Epidermal melanocyte (primary cell): ENCODE results near the gene CCDC7.
"Not testable (repeated sequence)": the region's sequence is repeated elsewhere in the genome, so short reads cannot be mapped to it uniquely, and the experiment has no call there.

Experiments used
- DNase-seq: peaks from one replicate; pipeline ENCODE4 v3.0.0; 2011; ENCODE audit warnings: low spot score; ENCODE audit not compliant: insufficient read length

CCDC7 gene

DNA sequence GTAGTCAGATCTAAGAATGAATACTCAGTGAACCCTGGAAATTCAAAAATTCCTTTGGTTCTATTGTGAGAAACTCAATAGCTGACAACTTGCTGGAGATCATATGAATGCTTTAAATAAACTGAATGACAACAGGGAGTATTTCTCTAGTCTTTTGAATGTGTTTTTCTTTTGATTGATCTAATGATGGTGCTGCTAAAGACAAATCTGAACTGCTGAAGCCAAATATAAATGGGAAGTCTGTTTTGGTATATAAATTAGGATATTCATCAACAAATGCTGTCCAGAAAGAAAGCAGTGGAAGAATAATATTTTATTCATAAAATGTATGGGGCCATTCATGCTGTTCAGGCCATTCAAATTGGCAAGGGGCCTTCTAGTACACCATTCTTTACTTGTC lies 432.7 kb downstream of the CCDC7 start:
- no peak for DNase-seq

DNA sequence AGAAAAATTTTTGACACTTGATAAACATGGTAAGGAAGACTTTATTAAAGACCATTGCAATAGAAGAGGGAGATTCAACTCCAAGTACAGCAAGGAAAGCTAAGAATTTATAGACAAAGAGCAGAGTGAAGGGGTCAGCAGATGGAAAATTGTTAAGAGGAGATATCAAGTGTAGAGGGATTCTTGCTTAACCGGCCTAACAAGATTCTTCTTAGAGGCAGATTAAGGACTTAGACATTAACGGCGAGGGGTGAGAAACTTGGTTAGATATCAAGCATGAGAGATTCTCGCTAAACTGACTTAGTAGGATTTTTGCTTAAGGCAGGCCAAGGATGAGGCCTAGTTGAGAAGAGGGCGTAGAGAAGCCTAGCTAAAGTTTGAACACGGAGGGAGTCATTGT lies 436.1 kb downstream of the CCDC7 start:
- DNase-seq, result no peak

GRCh38 chr10:32887481-32887880 lies 441.5 kb downstream of the CCDC7 start:
- no peak for DNase-seq

DNA sequence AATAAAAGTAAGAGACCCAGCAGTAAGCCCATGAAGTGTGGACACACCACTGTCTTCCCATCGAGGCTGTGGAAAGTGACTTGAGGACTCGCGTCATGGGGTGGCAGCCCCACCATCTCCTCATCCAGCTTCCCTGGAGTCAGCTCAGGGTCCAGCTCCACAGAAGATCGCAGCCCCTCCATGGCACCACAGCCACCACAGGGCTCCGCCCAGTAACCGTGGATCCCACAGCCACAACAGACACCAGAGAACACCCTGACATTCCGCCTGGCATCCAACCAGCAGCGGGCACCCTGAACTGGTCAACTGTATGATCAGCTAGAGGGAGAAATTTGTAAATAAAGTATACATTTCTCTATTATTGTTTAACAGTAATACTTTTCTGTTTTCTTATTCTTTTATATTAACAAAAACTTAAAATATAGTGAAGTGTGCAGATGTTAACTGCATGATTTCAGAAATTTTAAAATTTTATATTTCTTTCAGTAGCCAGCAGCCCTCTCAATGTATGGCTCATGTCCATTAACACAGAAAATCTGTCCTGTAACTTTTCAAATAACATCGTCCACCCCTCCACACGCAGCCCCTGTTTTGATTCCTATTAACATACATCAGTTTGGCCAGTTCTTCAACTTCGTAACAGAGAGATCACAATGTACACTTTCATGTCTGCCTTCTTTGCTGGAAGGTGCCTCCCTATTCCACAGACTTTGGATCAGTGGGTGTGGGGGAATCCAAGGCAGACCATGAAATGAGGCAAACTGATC lies 442.4 kb downstream of the CCDC7 start:
- DNase-seq, result no peak

- no peak for DNase-seq
Measured at GRCh38 chr10:32889631-32890212, 443.8 kb downstream of the CCDC7 start.

DNA sequence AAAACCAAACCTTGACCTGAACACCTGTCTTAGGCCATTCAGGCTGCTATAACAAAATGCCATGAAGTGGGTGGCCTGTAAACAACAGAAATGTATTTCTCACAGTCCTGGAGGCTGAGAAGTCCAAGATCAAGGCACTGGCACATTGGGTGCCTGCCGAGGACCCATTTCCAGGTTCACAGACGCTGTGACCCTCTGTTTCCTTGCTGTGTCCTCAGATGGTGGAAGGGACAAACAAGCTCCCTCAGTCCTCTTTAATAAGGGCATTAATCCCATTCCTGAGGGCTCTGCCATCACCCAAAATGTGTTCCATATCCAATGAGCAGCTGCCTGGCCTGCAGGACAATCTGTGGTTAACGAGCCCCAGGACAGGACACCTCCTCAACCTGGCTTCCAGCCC lies 444.5 kb downstream of the CCDC7 start:
- DNase-seq, result no peak

DNA sequence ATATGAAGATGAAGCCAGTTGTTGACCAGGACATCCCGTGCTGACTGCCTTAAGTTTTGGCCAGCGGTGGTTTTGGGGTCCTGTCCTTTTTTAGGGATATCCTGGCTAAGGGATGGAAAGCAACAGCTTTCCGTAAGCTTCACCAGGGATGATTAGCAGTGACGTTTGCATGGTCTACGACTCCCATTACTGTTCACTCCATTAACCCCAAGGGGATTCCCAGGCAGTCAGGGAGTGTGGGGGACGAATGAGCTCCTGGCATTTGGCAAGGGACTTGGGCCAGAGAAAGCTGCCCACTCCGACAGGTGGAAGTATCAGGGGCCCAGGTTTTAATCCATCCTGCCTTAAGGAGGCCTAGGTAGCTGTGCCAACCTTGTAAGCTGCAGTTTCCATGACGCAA lies 445.3 kb downstream of the CCDC7 start:
- no peak for DNase-seq

DNA sequence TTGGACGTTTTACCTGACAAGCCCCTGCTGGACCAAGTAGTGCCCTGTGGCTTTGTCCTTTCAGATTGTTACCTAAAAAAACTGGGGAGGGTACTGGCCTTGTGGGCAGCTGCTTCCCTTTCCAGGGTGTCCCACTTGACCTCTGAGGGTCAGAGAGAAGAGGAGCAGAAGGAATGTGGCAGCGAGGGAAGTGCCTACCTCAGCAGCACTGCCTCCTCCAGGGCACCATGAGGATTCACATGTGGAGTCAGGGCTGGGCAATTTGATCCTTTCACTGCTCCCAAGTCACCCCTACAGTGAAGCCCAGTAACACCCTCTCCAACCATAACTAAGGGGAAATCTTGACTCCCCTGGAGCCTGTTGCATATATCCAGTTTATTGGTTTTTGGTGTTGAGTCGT lies 447.5 kb downstream of the CCDC7 start:
- DNase-seq, result no peak

GRCh38 chr10:32893916-32894664 lies 448.1 kb downstream of the CCDC7 start:
- no peak for DNase-seq

DNA sequence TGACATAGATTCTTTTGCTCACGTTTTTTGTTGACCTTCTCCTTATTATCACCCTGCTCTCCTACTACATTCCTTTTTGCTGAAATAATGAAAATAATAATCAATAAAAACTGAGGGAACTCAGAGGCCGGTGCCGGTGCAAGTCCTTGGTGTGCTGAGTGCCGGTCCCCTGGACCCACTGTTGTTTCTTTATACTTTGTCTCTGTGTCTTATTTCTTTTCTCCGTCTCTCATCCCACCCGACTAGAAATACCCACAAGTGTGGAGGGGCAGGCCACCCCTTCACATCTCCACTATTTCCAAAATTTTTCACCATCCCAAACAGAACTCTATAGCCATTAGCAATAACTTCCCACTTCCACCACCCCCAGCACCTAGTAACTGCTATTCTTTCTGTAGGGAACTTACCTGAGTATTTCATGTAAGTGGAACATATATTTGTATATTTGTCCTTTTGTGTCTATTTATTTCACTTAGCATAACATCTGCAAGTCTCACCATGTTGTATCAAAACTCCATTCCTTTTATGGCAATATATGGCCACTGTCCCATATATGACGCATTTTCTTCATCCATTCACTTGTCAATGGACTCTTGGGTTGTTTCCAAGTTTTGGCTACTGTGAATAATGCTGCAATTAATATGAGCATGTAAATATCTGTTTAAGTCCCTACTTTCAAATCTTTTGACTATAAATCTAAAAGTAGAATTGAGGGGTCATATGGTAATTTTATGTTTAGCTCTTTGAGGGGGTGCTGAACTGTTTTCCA lies 449.4 kb downstream of the CCDC7 start:
- DNase-seq, result not testable (repeated sequence)

DNA sequence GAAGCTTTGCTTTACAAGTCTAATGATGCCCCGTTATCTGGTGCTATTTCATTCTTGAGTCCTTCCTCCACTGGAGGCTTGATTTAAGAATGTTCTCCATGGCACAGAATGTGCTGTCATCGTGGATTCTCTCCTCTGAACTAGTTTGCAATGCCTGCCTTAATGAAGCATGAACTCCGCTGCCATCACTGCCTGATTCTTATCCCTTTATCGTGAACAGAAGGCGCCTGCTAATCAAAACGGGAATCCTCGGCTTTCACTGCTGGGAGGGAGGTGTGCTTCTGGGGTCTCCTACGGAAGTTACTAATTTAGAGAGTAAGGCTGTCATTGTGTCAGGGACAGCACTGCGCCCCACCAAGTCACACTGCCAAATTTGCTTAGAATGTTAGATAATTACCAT lies 455.9 kb downstream of the CCDC7 start:
- DNase-seq, result no peak

- no peak for DNase-seq
Measured at GRCh38 chr10:32905466-32905865, 459.5 kb downstream of the CCDC7 start.

DNA sequence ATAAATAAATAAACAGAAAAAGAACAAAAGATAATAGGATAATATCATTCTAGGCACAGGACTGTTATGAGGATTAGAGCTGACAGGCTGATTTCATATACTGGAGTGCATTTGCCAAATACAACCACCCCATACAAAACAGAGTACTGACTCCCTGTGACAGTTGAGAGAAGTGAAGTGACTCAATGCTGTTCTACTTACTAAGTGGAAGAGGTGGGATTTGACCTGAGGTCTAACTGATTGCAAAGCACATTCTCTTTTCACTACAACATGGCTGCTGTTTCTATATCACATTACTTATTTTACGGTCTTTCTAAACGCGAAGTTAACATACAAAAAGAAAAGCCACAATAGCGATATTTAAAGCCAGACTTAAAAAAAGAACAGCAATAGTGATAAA lies 460.7 kb downstream of the CCDC7 start:
- DNase-seq, result no peak

DNA sequence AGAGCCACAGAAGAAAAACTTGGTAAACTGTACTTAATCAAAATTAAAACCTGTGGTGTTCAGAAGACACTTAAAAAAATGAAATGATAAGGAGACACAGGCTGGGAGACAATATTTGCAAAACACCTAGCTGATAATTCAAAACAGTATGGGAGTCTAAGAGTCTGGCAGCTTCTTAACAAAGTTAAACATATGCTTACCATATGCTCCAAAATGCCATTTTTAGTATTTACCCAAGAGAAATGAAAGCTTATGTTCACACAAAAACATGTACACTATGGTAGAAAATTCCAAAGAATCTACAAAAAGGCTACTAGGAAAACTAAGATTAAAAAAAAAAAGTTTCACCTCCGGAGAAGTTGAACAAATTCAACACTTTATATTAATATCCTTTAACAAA lies 463.5 kb downstream of the CCDC7 start:
- DNase-seq, result no peak

- DNase-seq, result not testable (repeated sequence)
Measured at GRCh38 chr10:32909970-32910369, 464.0 kb downstream of the CCDC7 start.

- no peak for DNase-seq
Measured at GRCh38 chr10:32911285-32912016, 465.5 kb downstream of the CCDC7 start.

- not testable (repeated sequence) for DNase-seq
Measured at GRCh38 chr10:32917817-32918216, 471.9 kb downstream of the CCDC7 start.

DNA sequence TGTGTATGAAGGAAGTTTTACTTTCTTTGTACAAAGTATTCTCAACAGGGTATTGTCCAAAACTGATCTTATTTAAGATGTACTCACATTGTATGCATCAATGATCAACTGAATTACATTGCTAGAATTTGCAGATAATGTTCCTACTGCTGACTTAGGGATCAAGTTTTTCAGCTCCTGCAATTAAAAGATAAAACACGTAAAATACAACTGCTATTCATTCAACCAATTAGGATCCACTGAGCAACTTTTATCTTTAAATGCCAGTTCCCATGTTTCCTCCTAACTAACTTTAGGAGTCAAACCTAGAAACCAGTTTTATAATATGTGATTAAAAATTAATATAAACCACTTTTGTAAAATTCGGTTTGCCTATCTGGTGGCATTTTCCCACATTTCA lies 476.2 kb downstream of the CCDC7 start:
- DNase-seq, result no peak

GRCh38 chr10:32923134-32923533 lies 477.2 kb downstream of the CCDC7 start:
- no peak for DNase-seq

- no peak for DNase-seq
Measured at GRCh38 chr10:32923849-32924248, 477.9 kb downstream of the CCDC7 start.
